Stimulated activated CD4-positive, alpha-beta T cell treated with anti-CD3 and anti-CD28 coated beads, Interleukin-12 subunit alpha, Interleukin-12 subunit beta, amount 100 ng/mL, for 4 hours (primary cell): ENCODE results near the gene CHRM1.
"Not testable (repeated sequence)": the region's sequence is repeated elsewhere in the genome, so short reads cannot be mapped to it uniquely, and the experiment has no call there.

ENCODE experiments used
- DNase-seq: peaks from one replicate; pipeline ENCODE4 v3.0.0-alpha.2; 2020

CHRM1 gene

DNA sequence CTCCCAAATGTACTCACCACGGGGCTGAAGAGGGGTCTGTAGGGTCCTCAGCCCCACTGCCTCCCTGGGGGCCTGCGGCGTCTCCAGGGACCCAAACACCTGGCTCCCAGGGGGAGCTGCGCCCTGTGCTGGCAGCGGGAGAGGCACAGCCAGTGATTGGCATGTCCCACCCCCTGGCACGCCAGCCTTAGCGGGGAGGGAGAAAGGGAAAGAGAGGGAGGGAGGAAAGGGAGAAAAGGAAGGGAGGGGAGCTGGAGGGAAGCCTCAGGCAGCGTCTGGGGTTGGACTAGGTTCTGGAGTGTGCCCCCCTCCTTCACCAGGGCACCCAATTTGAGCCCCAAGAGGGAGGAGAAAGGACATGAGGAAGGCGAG is at the start of gene CHRM1:
Gene CHRM1 (minus strand): TSS at position 163 of the 372 bp plus-strand sequence. CDS start 10,263 bp downstream, outside the sequence.
- DNase-seq, result no peak

DNA sequence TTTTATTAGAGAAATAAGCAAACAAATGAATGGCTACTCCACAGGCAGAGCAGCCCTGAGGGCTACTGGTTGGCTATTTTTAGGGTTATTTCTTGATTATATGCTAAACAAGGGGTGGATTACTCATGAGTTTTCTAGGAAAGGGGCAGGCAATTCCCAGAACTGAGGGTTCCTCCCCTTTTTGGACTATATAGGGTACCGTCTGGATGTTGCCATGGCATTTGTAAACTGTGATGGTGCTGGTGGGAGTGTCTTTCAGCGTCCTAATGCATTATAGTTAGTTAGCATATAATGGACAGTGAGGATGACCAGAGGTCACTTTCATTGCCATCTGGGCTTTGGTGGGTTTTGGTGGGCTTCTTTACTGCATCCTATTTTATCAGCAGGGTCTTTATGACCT is 44.4 kb upstream of the CHRM1 start:
- no peak for DNase-seq

DNA sequence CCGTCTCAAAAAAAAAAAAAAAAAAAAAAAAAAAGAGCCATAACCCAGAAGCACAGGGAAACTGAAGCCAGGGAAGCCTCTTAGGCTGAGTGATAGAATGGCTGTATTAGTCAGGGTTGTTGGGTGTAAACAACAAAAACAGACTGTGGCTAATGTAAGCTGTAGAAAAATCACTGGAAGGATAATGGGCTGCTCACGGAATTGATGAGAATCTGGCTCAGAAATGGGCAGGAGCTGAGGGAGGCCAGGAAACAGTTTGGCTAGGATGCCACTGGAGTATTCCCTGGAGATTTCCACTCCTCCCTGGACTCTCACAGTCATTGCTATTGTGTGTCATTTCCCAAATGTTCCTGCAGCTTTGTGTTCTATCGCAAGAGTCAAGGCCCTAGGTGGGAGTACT is 41.2 kb upstream of the CHRM1 start:
- no peak for DNase-seq

GRCh38 chr11:62961017-62961570 is 39.9 kb upstream of the CHRM1 start:
- no peak for DNase-seq

- no peak for DNase-seq
These were observed 38.3 kb upstream of the CHRM1 start for GRCh38 chr11:62959422-62959980.

DNA sequence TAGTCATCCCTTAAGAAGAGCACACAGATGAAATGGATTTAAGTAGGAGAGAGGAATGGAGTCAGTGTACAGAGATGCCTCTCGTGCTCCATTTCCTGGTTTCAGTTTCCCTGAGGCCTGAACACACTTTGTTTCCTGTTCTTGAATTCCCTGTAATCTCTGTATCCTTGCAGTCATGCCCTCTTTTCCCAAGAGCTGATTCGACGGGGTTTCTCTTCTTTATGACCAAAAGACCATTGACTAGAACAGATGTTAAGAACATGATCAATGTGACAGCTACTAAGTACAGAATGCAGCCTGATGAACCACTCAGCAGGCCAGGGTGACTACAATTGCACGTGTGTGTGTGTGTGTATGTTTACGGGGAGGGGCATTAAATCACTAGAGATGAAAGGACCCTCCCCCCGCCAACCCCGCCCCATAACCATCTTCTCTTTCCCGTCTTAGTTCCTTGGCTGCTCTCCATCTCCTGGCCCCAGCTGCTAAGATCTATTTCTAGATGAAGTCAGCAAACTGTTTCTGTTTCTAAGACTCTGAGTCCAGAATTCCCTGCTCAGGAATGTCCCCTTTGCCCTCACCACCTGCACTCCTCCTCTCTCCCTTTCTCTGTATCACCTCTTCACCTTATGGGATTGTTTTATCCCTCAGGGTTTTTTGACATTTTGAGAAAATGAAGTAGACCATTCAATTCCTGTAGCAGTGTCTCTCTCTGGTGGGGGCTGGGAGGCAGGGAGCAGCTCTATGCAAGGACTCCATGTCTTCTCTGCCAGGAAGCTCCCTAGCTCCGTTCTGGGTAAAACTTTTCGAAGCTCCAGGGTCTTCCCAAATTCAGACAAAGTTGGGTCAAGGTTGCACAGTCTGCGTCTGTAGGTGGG is 37.6 kb upstream of the CHRM1 start:
- no peak for DNase-seq

DNA sequence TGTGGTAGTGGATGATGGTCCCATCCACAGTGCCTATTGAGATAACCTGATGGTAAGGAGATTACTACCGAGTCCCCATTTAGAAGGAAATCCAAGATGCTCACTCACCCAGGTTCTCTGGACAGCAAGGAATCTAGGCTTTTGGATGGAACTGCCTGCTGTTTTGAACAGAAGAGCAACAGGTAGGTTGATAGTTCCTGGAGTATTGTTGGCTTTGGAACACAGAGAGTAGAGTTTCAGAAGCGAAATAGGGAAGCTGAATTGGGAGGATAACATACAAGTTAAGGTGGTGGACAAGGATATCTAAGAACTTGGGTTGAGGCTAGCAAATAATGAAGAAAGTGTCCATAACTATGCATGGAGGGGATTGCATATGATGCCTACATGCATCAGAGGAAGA is 36.0 kb upstream of the CHRM1 start:
- DNase-seq, result no peak

GRCh38 chr11:62954478-62954877 is 33.3 kb upstream of the CHRM1 start:
- no peak for DNase-seq

DNA sequence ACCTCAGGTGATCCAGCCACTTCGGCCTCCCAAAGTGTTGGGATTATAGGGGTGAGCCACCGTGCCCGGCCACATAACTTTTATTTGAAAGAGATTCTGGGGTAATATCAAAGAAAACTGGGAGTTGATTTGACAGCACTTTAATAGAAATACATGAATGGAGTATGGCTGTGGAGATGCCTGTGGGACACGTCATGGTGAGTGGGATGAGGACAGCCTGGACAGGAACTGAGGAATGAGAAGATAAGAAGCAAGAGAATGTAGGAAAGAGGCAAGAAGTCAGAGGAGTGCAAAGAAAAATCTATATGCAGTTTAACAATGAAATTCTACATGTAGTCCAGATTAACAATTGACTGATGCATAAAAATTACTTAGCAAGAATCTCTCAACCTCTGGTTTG is 32.6 kb upstream of the CHRM1 start:
- DNase-seq, result no peak

DNA sequence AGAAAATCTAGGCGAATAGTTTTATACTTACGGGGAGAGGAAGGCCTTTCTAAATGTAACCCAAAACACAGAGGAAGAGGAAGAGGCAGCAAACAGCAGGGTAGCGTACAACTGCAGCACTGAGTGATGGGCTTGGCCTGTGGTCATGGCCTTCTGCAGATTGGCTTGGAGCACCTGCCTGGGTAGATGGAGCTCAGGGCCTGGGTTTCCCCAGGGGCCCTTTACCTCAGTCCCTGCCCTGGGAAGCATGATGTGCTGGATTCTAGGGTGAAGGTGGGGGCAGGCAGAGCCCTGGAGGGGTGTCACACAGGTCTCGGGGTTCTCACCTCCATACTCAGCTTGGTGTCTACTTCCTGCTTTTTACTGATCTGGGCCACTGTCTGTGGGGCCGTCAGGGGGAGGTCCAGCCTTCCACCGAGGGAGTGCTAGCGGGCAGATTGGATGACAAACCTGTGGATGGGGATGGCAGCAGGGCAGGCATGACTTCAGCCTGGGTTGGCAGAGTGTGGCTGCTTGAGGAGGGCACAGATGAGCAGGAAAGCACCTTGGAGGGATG is 27.7 kb upstream of the CHRM1 start:
- DNase-seq, result no peak

DNA sequence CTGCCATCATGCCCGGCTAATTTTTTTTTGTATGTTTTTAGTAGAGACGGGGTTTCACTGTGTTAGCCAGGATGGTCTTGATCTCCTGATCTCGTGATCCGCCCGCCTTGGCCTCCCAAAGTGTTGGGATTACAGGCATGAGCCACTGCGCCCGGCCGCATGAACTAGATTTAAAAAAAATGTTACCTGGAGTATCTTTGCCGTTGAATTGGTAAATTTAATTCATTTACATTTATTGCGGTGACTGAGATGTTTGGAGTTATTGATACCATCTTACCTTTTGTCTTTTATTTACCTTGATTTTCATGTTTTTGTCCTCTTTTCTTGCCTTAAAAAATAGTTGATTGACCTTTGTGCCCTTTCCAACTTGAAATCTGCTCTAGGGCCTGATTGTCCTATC is 24.4 kb upstream of the CHRM1 start:
- DNase-seq, result not testable (repeated sequence)

DNA sequence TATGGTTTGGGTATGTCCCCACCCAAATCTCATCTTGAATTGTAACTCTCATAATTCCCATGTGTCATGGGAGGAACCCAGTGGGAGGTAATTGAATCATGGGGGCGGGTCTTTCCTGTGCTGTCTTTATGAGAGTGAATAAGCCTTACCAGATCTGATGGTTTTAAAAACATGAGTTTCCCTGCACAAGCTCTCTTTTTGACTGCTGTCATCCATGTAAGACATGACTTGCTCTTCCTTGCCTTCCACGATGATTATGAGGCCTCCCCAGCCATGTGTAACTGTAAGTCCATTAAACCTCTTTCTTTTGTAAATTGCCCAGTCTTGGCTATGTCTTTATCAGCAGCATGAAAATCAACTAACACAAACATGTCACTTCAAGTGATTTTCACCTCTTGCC is 16.4 kb upstream of the CHRM1 start:
- DNase-seq, result not testable (repeated sequence)

GRCh38 chr11:62934496-62934785 is 13.3 kb upstream of the CHRM1 start:
- no peak for DNase-seq

- no peak for DNase-seq
These were observed 12.8 kb upstream of the CHRM1 start for GRCh38 chr11:62933750-62934495.

- no peak for DNase-seq
These were observed 12.1 kb upstream of the CHRM1 start for GRCh38 chr11:62933285-62933684.

GRCh38 chr11:62931499-62932278 is 10.5 kb upstream of the CHRM1 start:
- DNase-seq, result no peak

GRCh38 chr11:62930666-62931065 is 9.5 kb upstream of the CHRM1 start:
- DNase-seq, result no peak

- DNase-seq, result no peak
These were observed 9.0 kb upstream of the CHRM1 start for GRCh38 chr11:62930157-62930556.

- DNase-seq, result no peak
These were observed 6.8 kb upstream of the CHRM1 start for GRCh38 chr11:62928011-62928410.

DNA sequence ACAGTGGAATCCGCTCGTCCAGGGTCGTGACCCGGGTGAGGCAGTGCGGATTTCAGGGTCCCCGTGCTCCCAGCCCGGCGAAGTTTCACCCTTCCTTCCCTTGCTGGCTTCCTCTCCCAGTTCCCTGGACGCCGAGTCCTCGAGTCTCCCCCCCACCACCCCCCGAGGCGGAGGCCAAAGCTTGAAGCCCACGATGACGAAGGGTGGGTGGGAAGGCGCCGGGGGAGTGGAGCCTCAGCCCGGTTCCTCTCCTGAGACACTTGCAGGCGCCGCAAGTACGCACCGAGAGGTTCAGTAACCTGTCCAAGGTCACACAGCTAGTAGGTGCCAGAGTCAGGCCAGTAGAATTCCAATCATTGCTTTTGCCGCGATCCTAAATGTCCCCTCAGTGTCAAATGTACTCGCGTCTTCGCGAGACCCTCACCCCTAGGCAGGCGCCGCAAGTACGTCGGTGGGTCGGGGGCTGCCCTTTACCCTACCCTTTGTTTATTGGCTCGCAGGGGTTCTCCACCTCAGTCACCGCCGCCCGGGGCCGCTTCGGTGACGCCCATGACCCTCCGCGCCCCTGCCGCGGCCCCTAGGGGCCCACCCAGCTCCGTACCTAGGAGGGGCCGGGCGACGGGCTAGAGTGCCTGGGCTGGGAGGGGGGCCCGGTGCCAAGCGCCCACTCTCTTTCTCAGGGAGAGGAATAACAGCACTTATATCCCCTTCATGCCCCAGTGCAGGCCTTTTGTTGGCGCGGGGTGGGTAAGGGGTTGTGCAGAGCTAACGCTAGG is 5.7 kb upstream of the CHRM1 start:
- no peak for DNase-seq

- no peak for DNase-seq
These were observed 4.8 kb upstream of the CHRM1 start for GRCh38 chr11:62925745-62926679.
